SK-N-SH treated with all-trans-retinoic acid at 6 μM for 48 hours (cell line): Measurements from ENCODE around the gene ZBTB16.

ENCODE experiments used
- BACH2 ChIP-seq: fragments of 250-450 bp; sonication (Bioruptor Pico); IDR thresholded peaks from 2 replicates; pipeline ENCODE4 v1.9.0; 2021; ENCODE audit warnings: mild to moderate bottlenecking, borderline replicate concordance
- ESRRG ChIP-seq: fragments of 250-450 bp; sonication (Bioruptor Pico); IDR thresholded peaks from 2 replicates; pipeline ENCODE4 v1.6.1; 2021; ENCODE audit warnings: mild to moderate bottlenecking
- ISL1 ChIP-seq: fragments of 250-450 bp; sonication (Bioruptor Pico); IDR thresholded peaks from 2 replicates; pipeline ENCODE4 v2.1.2; 2022; ENCODE audit warnings: mild to moderate bottlenecking, moderate library complexity
- OSR1 ChIP-seq: fragments of 250-450 bp; sonication (Bioruptor Pico); IDR thresholded peaks from 2 replicates; pipeline ENCODE4 v1.8.0; 2022; ENCODE audit warnings: moderate library complexity, mild to moderate bottlenecking, inconsistent platforms
- PPARA ChIP-seq: fragments of 250-450 bp; sonication (Bioruptor Pico); IDR thresholded peaks from 2 replicates; pipeline ENCODE4 v1.5.0; 2020; ENCODE audit warnings: mild to moderate bottlenecking, borderline replicate concordance
- SNAI2 ChIP-seq: fragments of 250-450 bp; sonication (Bioruptor Pico); IDR thresholded peaks from 2 replicates; pipeline ENCODE4 v1.5.0; 2020; ENCODE audit warnings: mild to moderate bottlenecking, moderate library complexity
- ZC3H10 ChIP-seq: fragments of 250-450 bp; sonication (Bioruptor Pico); IDR thresholded peaks from 2 replicates; pipeline ENCODE4 v1.5.1; 2021; ENCODE audit warnings: mild to moderate bottlenecking, moderate library complexity
- ZFP3 ChIP-seq: fragments of 250-450 bp; sonication (Bioruptor Pico); IDR thresholded peaks from 2 replicates; pipeline ENCODE4 v1.5.0; 2020; ENCODE audit warnings: mild to moderate bottlenecking, moderate library complexity
- ZNF8 ChIP-seq: fragments of 450-650 bp; formaldehyde crosslinking; IDR thresholded peaks from 2 replicates; pipeline ENCODE4 v1.5.0; 2020; ENCODE audit warnings: mild to moderate bottlenecking, moderate library complexity
- TF ChIP-seq, protein P1 (sequence below): fragments of 250-450 bp; sonication (Bioruptor Pico); IDR thresholded peaks from 2 replicates; pipeline ENCODE4 v1.5.0; 2020; ENCODE audit warnings: mild to moderate bottlenecking, moderate library complexity

DNA sequence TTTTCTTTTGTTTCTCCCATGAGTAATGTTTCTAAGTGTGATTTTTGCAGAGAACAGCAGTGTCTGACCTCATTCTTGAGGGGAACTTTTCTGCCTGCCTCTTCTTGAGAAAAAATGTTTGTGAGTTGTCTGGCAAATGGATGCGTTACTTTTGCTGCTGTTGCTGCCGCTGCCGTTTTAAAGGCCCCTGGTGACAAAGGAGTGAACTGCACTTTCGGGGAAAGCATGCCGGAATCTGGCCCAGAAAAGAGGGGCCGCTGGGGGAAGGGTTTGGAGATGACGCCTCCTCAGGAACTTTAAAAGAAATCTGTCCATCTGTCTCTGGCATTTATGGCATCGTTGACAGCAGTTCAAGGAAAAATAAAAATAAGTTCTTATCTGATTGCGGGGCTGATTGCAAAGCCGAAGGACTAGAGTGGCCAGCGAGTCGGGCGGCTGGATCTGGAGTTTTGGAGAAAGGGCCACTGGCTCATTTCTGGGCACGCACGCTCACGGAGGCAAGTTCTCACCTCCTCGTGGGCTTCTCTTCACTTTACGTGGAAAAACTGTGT, 16.5 kb downstream of the ZBTB16 start:
- TF ChIP-seq ZC3H10 (no peak), OSR1 (no peak), BACH2 (CRISPR knock-in tag) (no peak), ZFP3 (CRISPR knock-in tag) (no peak), ZNF8 (no peak), ESRRG (CRISPR knock-in tag) (no peak), ISL1 (CRISPR knock-in tag) (no peak), PPARA (CRISPR knock-in tag) (no peak), SNAI2 (no peak)
- TF ChIP-seq, protein P1, sequence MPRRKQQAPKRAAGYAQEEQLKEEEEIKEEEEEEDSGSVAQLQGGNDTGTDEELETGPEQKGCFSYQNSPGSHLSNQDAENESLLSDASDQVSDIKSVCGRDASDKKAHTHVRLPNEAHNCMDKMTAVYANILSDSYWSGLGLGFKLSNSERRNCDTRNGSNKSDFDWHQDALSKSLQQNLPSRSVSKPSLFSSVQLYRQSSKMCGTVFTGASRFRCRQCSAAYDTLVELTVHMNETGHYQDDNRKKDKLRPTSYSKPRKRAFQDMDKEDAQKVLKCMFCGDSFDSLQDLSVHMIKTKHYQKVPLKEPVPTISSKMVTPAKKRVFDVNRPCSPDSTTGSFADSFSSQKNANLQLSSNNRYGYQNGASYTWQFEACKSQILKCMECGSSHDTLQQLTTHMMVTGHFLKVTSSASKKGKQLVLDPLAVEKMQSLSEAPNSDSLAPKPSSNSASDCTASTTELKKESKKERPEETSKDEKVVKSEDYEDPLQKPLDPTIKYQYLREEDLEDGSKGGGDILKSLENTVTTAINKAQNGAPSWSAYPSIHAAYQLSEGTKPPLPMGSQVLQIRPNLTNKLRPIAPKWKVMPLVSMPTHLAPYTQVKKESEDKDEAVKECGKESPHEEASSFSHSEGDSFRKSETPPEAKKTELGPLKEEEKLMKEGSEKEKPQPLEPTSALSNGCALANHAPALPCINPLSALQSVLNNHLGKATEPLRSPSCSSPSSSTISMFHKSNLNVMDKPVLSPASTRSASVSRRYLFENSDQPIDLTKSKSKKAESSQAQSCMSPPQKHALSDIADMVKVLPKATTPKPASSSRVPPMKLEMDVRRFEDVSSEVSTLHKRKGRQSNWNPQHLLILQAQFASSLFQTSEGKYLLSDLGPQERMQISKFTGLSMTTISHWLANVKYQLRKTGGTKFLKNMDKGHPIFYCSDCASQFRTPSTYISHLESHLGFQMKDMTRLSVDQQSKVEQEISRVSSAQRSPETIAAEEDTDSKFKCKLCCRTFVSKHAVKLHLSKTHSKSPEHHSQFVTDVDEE = no peak
